Karpas-422 (cell line): ENCODE data around the gene CHPF. TPM values are rescaled to one million over a fixed set of nuclear protein-coding genes. Genes with fewer than 3 reads are reported as not detected.

Experiments
- DNase-seq: peaks from one replicate; pipeline ENCODE4 v3.0.0-alpha.2; 2015
- H2AFZ ChIP-seq: fragments of 200-600 bp; sonication (generic); 2 replicates; pipeline ENCODE4 v1.6.1; 2014; ENCODE audit warnings: antibody characterized with exemption, low read length, mixed read lengths
- H3K27ac ChIP-seq: fragments of 200-600 bp; sonication (generic); 2 replicates; pipeline ENCODE4 v1.5.1; 2014; ENCODE audit warnings: mild to moderate bottlenecking, low read length, moderate library complexity
- H3K27me3 ChIP-seq: fragments of 200-600 bp; sonication (generic); 2 replicates; pipeline ENCODE4 v1.6.1; 2014; ENCODE audit warnings: low read length, mixed read lengths
- H3K36me3 ChIP-seq: fragments of 200-600 bp; sonication (generic); 2 replicates; pipeline ENCODE4 v1.6.1; 2014; ENCODE audit warnings: low read length, mixed read lengths; ENCODE audit not compliant: insufficient read depth
- H3K4me1 ChIP-seq: fragments of 200-600 bp; sonication (generic); 2 replicates; pipeline ENCODE4 v1.6.1; 2014; ENCODE audit warnings: mild to moderate bottlenecking, low read length, mixed read lengths
- H3K4me2 ChIP-seq: fragments of 200-600 bp; sonication (generic); 2 replicates; pipeline ENCODE4 v1.6.1; 2014; ENCODE audit warnings: low read length, low read depth, mild to moderate bottlenecking; ENCODE audit not compliant: poor library complexity, severe bottlenecking
- H3K4me3 ChIP-seq: fragments of 200-600 bp; sonication (generic); 2 replicates; pipeline ENCODE4 v1.5.1; 2014; ENCODE audit warnings: mild to moderate bottlenecking, antibody characterized with exemption, low read length, mixed read lengths
- H3K79me2 ChIP-seq: fragments of 200-600 bp; sonication (generic); 2 replicates; pipeline ENCODE4 v1.6.1; 2014; ENCODE audit warnings: mild to moderate bottlenecking, low read length, mixed read lengths
- H3K9ac ChIP-seq: fragments of 200-600 bp; sonication (generic); 2 replicates; pipeline ENCODE4 v1.6.0; 2014; ENCODE audit warnings: low read length
- H3K9me2 ChIP-seq: fragments of 200-600 bp; sonication (generic), shearing (Covaris generic); replicated peaks from 2 replicates; pipeline ENCODE4 v1.6.0; 2014; ENCODE audit warnings: mild to moderate bottlenecking, low read length, moderate library complexity; ENCODE audit not compliant: insufficient read depth
- H3K9me3 ChIP-seq: fragments of 300-700, 200-600 bp; sonication (generic); 2 replicates; pipeline ENCODE4 v1.6.1; 2014; ENCODE audit warnings: low read length, mixed read lengths
- H4K20me1 ChIP-seq: fragments of 200-600 bp; sonication (generic); 2 replicates; pipeline ENCODE4 v1.6.1; 2014; ENCODE audit warnings: mild to moderate bottlenecking, antibody characterized with exemption, low read length, low read depth; ENCODE audit not compliant: insufficient read depth
- total RNA-seq: library from RNA; depleted of rRNA; stranded (reverse); fragments of >200 nt; shearing (Covaris generic); gene quantifications from 2 replicates; pipeline ENCODE4 v1.2.3, GENCODE V29; 2014; ENCODE audit warnings: low replicate concordance

Gene CHPF
- total RNA-seq, 1 experiment from 2014 or later, result 25.5 TPM

DNA sequence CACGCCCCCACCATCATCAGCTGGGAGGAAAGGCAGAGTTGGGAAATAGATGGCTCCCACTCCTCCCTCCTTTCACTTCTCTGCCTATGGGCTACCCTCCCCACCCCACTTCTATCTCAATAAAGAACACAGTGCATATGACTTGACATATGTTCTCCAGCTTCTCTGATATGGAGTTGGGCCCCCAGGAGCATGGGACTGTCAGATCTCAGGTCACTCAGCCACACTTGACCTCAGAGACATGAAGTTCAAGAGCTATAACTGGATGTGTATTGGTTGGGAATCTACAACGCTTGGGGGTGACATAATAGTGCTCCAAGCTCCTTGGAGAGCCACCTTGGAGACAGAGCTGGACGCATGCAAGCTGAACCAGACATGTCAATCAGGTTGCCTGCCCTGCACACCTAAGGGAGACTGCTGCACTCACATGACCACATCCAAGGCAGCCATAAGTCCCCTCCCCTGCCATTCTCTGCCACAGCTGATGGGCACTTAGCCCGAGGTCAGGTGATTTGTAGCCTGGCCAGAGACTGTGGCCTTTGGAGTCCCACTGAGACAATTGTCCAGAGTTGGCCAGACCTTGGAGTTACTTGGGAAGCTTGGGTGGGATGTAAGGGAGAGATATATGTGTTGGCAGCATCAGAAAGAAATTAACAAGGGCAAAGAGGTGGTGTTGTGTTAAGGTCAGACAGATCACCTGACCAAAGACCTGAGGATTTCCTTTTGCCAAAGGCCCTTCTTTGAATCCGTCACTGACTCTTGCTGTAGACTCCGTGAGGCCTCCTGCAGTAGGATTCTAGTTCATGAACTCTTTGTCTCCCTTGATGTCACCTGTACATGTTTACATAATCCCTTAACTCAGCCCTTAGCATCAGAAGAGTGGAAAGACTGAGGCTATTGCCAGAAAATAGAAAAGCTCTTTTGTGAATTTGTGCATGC lies 32.2 kb upstream of the CHPF start:
- H3K4me2 ChIP-seq, result no peak overlapping the region
- no peaks in the 10 kb centered on the region for H4K20me1 ChIP-seq
- no peaks in the 10 kb centered on the region for H3K27me3 ChIP-seq
- no peak overlapping the region for H3K27ac ChIP-seq
- no peak for DNase-seq
- H3K9ac ChIP-seq, result no peak overlapping the region
- H3K9me2 ChIP-seq, result no peaks in the 10 kb centered on the region
- H3K4me1 ChIP-seq, result peaks cover 4% of the 10 kb centered on the region; the same call in 1 of the 2 replicates
- no peaks in the 10 kb centered on the region for H3K9me3 ChIP-seq
- no peaks in the 10 kb centered on the region for H3K36me3 ChIP-seq
- no peak overlapping the region for H3K4me3 ChIP-seq
- no peak overlapping the region for H2AFZ ChIP-seq
- H3K79me2 ChIP-seq, result no peaks in the 10 kb centered on the region

DNA sequence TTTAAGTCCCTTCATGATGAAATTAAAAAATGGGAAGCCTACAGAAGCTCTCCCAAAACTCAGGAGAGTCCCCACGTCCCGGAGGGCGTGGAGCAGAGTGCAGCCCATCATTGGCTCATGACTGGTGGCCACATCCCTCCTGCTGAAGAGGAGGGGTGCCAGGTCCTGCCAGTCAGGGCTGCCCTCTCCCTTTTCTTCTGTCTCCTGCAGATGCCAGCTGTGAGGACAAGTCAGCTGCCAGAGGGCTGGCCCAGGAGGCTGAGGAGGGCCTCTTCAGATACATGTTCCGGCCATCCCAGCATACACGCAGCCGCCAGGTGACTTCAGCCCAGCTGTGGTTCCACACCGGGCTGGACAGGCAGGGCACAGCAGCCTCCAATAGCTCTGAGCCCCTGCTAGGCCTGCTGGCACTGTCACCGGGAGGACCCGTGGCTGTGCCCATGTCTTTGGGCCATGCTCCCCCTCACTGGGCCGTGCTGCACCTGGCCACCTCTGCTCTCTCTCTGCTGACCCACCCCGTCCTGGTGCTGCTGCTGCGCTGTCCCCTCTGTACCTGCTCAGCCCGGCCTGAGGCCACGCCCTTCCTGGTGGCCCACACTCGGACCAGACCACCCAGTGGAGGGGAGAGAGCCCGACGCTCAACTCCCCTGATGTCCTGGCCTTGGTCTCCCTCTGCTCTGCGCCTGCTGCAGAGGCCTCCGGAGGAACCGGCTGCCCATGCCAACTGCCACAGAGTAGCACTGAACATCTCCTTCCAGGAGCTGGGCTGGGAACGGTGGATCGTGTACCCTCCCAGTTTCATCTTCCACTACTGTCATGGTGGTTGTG lies 31.1 kb upstream of the CHPF start:
- no peak for DNase-seq
- no peaks in the 10 kb centered on the region for H3K79me2 ChIP-seq
- no peak overlapping the region for H2AFZ ChIP-seq
- peaks cover 4% of the 10 kb centered on the region; the same call in 1 of the 2 replicates for H3K4me1 ChIP-seq
- no peaks in the 10 kb centered on the region for H3K9me3 ChIP-seq
- H3K27ac ChIP-seq, result no peak overlapping the region
- no peaks in the 10 kb centered on the region for H3K27me3 ChIP-seq
- H4K20me1 ChIP-seq, result no peaks in the 10 kb centered on the region
- H3K9me2 ChIP-seq, result no peaks in the 10 kb centered on the region
- no peaks in the 10 kb centered on the region for H3K36me3 ChIP-seq
- H3K4me3 ChIP-seq, result no peak overlapping the region
- no peak overlapping the region for H3K4me2 ChIP-seq
- H3K9ac ChIP-seq, result no peak overlapping the region

DNA sequence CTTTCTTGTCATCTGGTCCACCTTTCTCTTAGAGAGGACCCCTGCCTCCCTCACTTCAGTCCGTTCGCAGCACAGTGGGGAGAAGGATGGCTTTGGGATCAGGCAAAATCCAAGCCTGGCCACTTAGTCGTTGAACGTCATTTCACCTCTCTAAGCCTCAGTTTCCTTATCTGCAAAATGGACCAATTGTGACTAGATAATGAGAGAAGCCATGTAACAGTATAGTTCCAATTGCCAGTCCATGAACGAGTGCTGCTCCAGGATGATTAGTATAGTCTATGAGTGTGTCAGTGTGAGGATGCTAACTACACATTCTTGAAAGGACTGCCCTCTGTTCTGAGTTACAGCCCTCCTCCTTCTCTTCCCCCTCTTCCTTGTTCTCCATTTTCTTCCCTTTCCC lies 29.6 kb upstream of the CHPF start:
- Histone ChIP-seq H3K4me3 (no peak overlapping the region), H3K9ac (no peak overlapping the region), H3K4me2 (no peak overlapping the region), H3K27me3 (no peaks in the 10 kb centered on the region), H3K9me2 (no peaks in the 10 kb centered on the region), H3K9me3 (no peaks in the 10 kb centered on the region), H3K36me3 (no peaks in the 10 kb centered on the region), H2AFZ (no peak overlapping the region), H3K79me2 (no peaks in the 10 kb centered on the region), H4K20me1 (no peaks in the 10 kb centered on the region), H3K27ac (no peak overlapping the region), H3K4me1 (peaks cover 4% of the 10 kb centered on the region; the same call in 1 of the 2 replicates)
- DNase-seq, result no peak

DNA sequence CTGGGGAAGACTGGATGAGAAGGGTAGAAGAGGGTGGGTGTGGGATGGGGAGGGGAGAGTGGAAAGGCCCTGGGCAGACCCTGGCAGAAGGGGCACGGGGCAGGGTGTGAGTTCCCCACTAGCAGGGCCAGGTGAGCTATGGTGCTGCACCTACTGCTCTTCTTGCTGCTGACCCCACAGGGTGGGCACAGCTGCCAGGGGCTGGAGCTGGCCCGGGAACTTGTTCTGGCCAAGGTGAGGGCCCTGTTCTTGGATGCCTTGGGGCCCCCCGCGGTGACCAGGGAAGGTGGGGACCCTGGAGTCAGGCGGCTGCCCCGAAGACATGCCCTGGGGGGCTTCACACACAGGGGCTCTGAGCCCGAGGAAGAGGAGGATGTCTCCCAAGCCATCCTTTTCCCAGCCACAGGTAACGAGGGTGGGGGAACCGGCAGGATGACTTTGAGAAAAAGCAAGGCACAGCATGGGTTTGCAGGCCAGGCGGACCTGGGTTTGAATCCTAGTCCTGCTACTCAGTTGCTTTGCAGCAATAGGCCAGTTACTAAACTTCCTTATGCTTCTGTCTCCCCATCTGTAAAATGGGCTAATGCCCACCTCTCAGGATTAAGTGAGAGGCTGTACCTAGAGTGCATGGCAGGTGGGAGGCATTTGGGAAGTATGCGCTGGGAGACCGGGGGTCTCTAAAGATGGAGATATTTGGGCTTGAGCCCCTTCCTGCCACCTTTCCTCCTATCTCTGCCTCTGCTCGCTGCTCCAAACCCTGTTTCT lies 28.8 kb upstream of the CHPF start, which contains the start of gene INHA:
Gene INHA, plus strand, starts transcription at position 74 of the 765 bp plus-strand sequence. Its CDS starts 65 bp downstream, at position 139.
- H2AFZ ChIP-seq, result no peak within 1 kb of the TSS
- no peak within 1 kb of the TSS for H3K9ac ChIP-seq
- H3K27me3 ChIP-seq, result no peaks in the 10 kb centered on the region
- no peaks in the 10 kb centered on the region for H3K9me2 ChIP-seq
- no peaks in the 10 kb centered on the region for H3K36me3 ChIP-seq
- no peaks in the 10 kb centered on the region for H3K9me3 ChIP-seq
- H3K27ac ChIP-seq, result no peak within 1 kb of the TSS
- no peak for DNase-seq
- H4K20me1 ChIP-seq, result no peaks in the 10 kb centered on the region
- H3K4me1 ChIP-seq, result peaks cover 4% of the 10 kb centered on the region; the same call in 1 of the 2 replicates
- H3K4me2 ChIP-seq, result no peak within 1 kb of the TSS
- H3K4me3 ChIP-seq, result no peak within 1 kb of the TSS
- H3K79me2 ChIP-seq, result no peaks in the 10 kb centered on the region

DNA sequence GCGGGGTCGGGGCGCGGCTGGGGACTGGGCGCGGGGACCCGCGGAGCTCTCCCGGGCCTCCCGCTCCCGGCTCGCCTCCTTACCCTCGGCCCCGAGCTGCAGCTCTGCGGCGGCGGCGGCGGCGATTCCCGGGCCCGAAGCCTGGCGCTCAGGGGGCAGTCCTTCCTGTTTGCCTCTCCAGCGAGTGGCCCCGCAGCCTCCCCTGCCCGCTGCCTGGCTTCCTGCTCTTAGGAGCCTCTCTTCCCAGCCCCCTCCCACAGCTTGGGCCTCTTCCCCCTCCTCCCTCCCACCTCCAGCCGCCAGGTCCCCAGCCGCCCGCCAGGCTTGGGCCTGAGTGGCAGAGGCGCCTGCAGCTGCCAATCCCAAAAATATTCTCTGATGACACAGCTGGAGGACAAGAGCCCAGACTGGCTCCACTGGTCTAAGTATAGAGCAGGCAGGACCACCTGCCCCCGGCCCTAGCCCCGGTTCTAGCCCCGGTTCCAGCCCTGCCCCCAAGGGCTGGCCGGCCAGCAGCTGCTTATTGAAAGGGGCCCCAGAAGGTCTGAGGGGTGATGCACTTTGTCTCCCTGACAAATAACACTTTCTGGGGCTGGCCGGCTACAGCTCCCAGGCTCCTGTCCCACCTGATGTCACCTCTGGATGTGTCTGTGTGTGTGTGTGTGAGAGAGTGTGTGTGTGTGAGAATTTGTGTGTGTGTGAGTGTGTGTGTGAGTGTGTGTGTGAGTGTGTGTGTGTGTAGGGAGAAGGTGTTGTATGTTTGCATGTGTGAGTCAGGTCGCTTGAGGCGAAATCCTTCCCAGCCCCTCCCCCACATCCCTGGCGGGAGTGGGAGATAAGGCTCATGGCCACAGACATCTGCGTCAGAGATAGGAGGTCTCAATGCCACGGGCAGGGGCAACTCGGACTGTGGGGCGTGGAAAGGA lies 28.0 kb upstream of the CHPF start, which contains the start of gene OBSL1:
Gene OBSL1, minus strand, starts transcription at position 229 of the 926 bp plus-strand sequence. CDS start 307 bp downstream, outside the sequence.
- H3K4me3 ChIP-seq, result no peak within 1 kb of the TSS
- no peak for DNase-seq
- no peaks in the 10 kb centered on the region for H3K36me3 ChIP-seq
- no peaks in the 10 kb centered on the region for H3K79me2 ChIP-seq
- H3K9me3 ChIP-seq, result no peaks in the 10 kb centered on the region
- no peak within 1 kb of the TSS for H2AFZ ChIP-seq
- no peak within 1 kb of the TSS for H3K9ac ChIP-seq
- no peak within 1 kb of the TSS for H3K27ac ChIP-seq
- no peak within 1 kb of the TSS for H3K4me2 ChIP-seq
- no peaks in the 10 kb centered on the region; the same call in 1 of the 2 replicates for H3K4me1 ChIP-seq
- H4K20me1 ChIP-seq, result no peaks in the 10 kb centered on the region
- H3K27me3 ChIP-seq, result no peaks in the 10 kb centered on the region
- no peaks in the 10 kb centered on the region for H3K9me2 ChIP-seq

DNA sequence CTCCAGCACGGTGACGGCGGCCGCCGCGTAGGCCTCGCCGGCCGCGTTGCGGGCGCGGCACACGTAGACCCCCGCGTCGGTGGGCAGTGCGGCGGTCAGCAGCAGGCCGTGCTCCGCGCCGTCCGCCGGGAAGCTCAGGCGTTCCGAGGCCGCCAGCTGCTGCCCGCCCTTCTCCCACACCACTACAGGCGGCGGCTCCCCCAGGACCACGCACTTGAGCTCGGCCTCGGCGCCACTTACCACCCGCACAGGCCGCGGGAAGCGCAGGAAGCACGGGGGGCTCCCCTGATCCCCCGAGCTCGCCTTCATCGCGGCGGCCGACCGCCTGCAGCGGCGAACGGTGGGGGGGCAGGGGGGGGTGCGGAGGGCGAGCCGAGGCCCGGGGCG lies 27.3 kb upstream of the CHPF start:
- Histone ChIP-seq H3K27ac (no peak overlapping the region), H3K9ac (no peak overlapping the region), H4K20me1 (no peaks in the 10 kb centered on the region), H3K9me3 (no peaks in the 10 kb centered on the region), H3K4me1 (no peaks in the 10 kb centered on the region), H3K27me3 (no peaks in the 10 kb centered on the region), H3K79me2 (no peaks in the 10 kb centered on the region), H3K4me3 (no peak overlapping the region), H3K9me2 (no peaks in the 10 kb centered on the region), H2AFZ (no peak overlapping the region), H3K36me3 (no peaks in the 10 kb centered on the region), H3K4me2 (no peak overlapping the region)
- no peak for DNase-seq

DNA sequence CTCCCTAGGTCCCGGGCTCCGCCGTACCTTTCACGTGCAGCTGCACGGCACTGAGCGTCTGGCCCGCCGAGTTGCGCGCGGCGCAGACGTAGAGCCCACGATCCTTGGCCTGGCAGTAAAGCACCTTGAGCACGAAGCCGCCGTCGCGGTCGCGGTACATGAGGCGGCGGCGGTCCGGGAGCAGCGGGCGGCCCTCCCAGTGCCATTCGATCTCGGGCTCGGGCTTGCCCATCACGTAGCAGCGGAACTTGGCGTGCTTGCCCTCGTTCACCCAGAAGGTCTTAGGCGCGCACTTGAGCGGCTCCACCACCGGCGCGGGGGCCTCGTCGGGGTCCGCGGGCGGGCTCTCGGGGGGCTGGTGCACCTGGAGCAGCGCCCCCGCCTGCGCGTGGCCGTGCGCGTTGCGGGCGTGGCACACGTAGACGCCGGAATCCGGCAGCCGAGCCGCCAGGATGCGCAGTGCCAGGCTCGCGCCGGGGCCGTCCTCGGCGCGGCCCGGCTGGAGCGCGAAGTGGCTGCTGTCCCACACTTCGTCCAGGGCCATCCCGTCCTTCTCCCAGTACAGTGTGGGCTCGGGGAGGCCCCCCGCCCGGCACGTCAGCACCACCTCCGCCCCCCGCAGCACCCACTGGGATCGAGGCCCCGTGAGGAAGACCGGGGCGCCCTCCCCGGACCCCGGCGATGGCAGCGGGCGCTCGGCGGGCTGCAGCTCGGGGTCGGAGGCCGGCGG lies 26.8 kb upstream of the CHPF start:
- no peak for DNase-seq
- Histone ChIP-seq H2AFZ (no peak overlapping the region), H3K4me1 (no peaks in the 10 kb centered on the region), H3K9me3 (no peaks in the 10 kb centered on the region), H3K27ac (no peak overlapping the region), H3K27me3 (no peaks in the 10 kb centered on the region), H3K9me2 (no peaks in the 10 kb centered on the region), H3K4me2 (no peak overlapping the region), H3K36me3 (no peaks in the 10 kb centered on the region), H4K20me1 (no peaks in the 10 kb centered on the region), H3K4me3 (no peak overlapping the region), H3K79me2 (no peaks in the 10 kb centered on the region), H3K9ac (no peak overlapping the region)
